ENCODE measurements around the gene VPS41.

GRCh38 chr7:38746438-38746837 is 162.6 kb downstream of the VPS41 start:
- TF ChIP-seq POLR2A (IDR thresholded peaks at IDR 0.05; ENCODE audit: extremely low read depth, insufficient read length) (no peak), CTCF (IDR thresholded peaks at IDR 0.05; ENCODE audit: low read depth, low read length) (no peak), MAX (IDR thresholded peaks at IDR 0.05; ENCODE audit: low read depth, low read length) (no peak)

All from NB4 (cell line).